PFSK-1 (cell line): Measurements from ENCODE around the gene IL9R.

Experiments used
- FOXP2 ChIP-seq: optimal IDR thresholded peaks from 2 replicates; pipeline ENCODE3; 2011; ENCODE audit warnings: borderline replicate concordance, control low read depth, inconsistent platforms; ENCODE audit not compliant: insufficient read depth; ENCODE audit errors: extremely low read length, extremely low read depth
- POLR2AphosphoS5 ChIP-seq: IDR thresholded peaks from 2 replicates; pipeline ENCODE4 v1.6.1; 2012; ENCODE audit warnings: low read depth, mild to moderate bottlenecking, control low read depth, low read length, moderate library complexity
- REST ChIP-seq, 2 experiments: IDR thresholded peaks; 2 replicates each; pipeline versions ENCODE4 v1.6.1 to v1.8.0; 2011 to 2012; ENCODE audit warnings: low read depth in 2 of 2, low read length in 2 of 2, control low read depth in 1 of 2, inconsistent platforms in 1 of 2, mild to moderate bottlenecking in 1 of 2, moderate library complexity in 1 of 2; ENCODE audit not compliant: insufficient read depth in 1 of 2
- SIN3A ChIP-seq: IDR thresholded peaks from 2 replicates; pipeline ENCODE4 v1.6.1; 2012; ENCODE audit warnings: mild to moderate bottlenecking, low read length, moderate library complexity, borderline replicate concordance; ENCODE audit not compliant: insufficient read depth
- TAF1 ChIP-seq: IDR thresholded peaks from 2 replicates; pipeline ENCODE4 v1.6.1; 2012; ENCODE audit warnings: low read length, control low read depth, borderline replicate concordance; ENCODE audit not compliant: insufficient read depth

IL9R gene

GRCh38 chrX:156000361-156000926, 2.9 kb downstream of the IL9R start:
- TF ChIP-seq FOXP2, result no peak
- no peak for TF ChIP-seq SIN3A
- no peak for TF ChIP-seq REST (IDR thresholded peaks at IDR 0.05; ENCODE audit: insufficient read depth in 1 of 2, low read depth in 2 of 2, low read length in 2 of 2)
- no peak for TF ChIP-seq TAF1
- TF ChIP-seq POLR2AphosphoS5, result no peak

GRCh38 chrX:156001001-156001666, 3.6 kb downstream of the IL9R start:
- TF ChIP-seq SIN3A (no peak), TAF1 (no peak), REST (IDR thresholded peaks at IDR 0.05; ENCODE audit: insufficient read depth in 1 of 2, low read depth in 2 of 2, low read length in 2 of 2) (no peak), POLR2AphosphoS5 (no peak), FOXP2 (no peak)

GRCh38 chrX:156001667-156002021, 4.1 kb downstream of the IL9R start:
- TF ChIP-seq POLR2AphosphoS5, result no peak
- no peak for TF ChIP-seq TAF1
- no peak for TF ChIP-seq REST (IDR thresholded peaks at IDR 0.05; ENCODE audit: insufficient read depth in 1 of 2, low read depth in 2 of 2, low read length in 2 of 2)
- no peak for TF ChIP-seq SIN3A
- no peak for TF ChIP-seq FOXP2

GRCh38 chrX:156002507-156002906, 5.0 kb downstream of the IL9R start:
- no peak for TF ChIP-seq POLR2AphosphoS5
- TF ChIP-seq REST (IDR thresholded peaks at IDR 0.05; ENCODE audit: insufficient read depth in 1 of 2, low read depth in 2 of 2, low read length in 2 of 2), result no peak
- no peak for TF ChIP-seq FOXP2
- TF ChIP-seq TAF1, result no peak
- TF ChIP-seq SIN3A, result no peak
